HG03060 (cell line): ENCODE data around the gene NFX1.

Experiments
- ATAC-seq: cut with Tn5 transposase; IDR thresholded peaks from one replicate; pipeline ENCODE4 v1.9.1; 2021; ENCODE audit warnings: low read depth, moderate number of reproducible peaks; ENCODE audit not compliant: unreplicated experiment

Gene NFX1

GRCh38 chr9:33414889-33415500 is 124.7 kb downstream of the NFX1 start:
- no peak for ATAC-seq

DNA sequence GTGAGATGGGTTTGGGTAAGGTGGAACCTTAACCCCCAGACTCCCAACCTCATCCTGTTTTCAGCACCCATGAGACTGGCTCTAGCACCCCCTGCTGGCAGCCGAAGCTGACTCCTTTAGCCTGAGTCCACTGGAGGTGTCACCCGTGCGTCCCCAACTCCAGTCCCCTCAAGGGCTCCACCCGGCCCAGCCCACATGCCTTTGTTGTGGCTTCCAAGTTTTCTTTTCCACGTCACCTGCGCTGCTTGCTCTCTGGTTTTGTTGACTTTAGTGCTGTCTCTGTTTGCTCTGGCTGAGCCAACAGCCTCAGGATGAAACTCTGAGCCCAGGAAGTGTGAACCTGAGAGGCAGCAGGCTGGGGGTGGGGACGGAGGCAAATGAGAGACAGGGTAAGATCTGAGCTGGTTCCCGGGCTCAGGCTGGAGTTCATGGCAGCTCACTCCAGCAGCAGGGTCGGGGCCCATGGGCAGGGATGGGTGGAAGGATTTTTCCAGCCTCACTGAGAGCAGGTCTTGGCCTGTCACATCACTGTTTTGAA is 125.3 kb downstream of the NFX1 start:
- no peak for ATAC-seq

DNA sequence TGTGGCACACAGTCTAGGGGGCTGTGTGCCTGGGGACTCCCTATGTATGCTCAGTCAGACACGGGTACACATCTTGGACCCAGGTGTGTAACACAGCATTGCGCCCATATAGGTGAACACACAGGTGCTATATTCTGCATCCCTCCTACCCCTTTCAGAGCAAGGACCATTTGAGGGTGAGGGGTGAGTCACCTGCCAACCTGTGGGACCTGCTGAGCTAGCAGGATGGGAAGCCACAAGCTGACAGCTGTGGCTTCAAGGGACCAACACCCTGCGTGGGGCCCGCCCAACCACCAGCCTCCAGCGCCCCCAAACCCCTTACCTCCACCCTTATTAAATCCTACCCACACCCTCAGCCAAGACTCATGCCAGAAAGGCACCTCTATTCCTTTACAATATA is 126.7 kb downstream of the NFX1 start:
- no peak for ATAC-seq

- no peak for ATAC-seq
Observed at GRCh38 chr9:33418090-33418489, 127.8 kb downstream of the NFX1 start.

- no peak for ATAC-seq
Observed at GRCh38 chr9:33419708-33420303, 129.5 kb downstream of the NFX1 start.
